ENCODE data around the gene MAP3K21.

Gene MAP3K21

GRCh38 chr1:233331676-233332519 is 4.4 kb downstream of the MAP3K21 start:
- peaks cover 10% of the 10 kb centered on the region for H3K4me1 Mint-ChIP-seq
- H3K36me3 Mint-ChIP-seq (ENCODE audit: insufficient read depth): peaks cover 2% of the 10 kb centered on the region
- DNase-seq (ENCODE audit: low spot score in 2 of 2) (no peak), ATAC-seq (replicated peaks; ENCODE audit: extremely low read depth, poor library complexity, severe bottlenecking) (no peak)
- no peak overlapping the region for H3K4me3 Mint-ChIP-seq
- H3K9me3 Mint-ChIP-seq: no peaks in the 10 kb centered on the region
- H3K27ac Mint-ChIP-seq (ENCODE audit: low read depth): no peak overlapping the region
- H3K27me3 Mint-ChIP-seq: peaks cover 6% of the 10 kb centered on the region

GRCh38 chr1:233333086-233333485 is 5.6 kb downstream of the MAP3K21 start:
- no peaks in the 10 kb centered on the region for H3K36me3 Mint-ChIP-seq (ENCODE audit: insufficient read depth)
- H3K9me3 Mint-ChIP-seq: no peaks in the 10 kb centered on the region
- peaks cover 17% of the 10 kb centered on the region for H3K27me3 Mint-ChIP-seq
- no peak overlapping the region for H3K4me3 Mint-ChIP-seq
- DNase-seq (ENCODE audit: low spot score in 2 of 2): no peak
- no peak for ATAC-seq (replicated peaks; ENCODE audit: extremely low read depth, poor library complexity, severe bottlenecking)
- peaks cover 6% of the 10 kb centered on the region for H3K4me1 Mint-ChIP-seq
- H3K27ac Mint-ChIP-seq (ENCODE audit: low read depth): no peak overlapping the region

- no peaks in the 10 kb centered on the region for H3K36me3 Mint-ChIP-seq (ENCODE audit: insufficient read depth)
- no peak overlapping the region for H3K27ac Mint-ChIP-seq (ENCODE audit: low read depth)
- H3K4me3 Mint-ChIP-seq: no peak overlapping the region
- no peaks in the 10 kb centered on the region for H3K9me3 Mint-ChIP-seq
- ATAC-seq (replicated peaks; ENCODE audit: extremely low read depth, poor library complexity, severe bottlenecking) (no peak), DNase-seq (ENCODE audit: low spot score in 2 of 2) (no peak)
- H3K27me3 Mint-ChIP-seq: peaks cover 28% of the 10 kb centered on the region
- H3K4me1 Mint-ChIP-seq: peaks cover 1% of the 10 kb centered on the region
Measured at GRCh38 chr1:233334092-233334491, 6.6 kb downstream of the MAP3K21 start.

- no peaks in the 10 kb centered on the region for H3K9me3 Mint-ChIP-seq
- ATAC-seq (replicated peaks; ENCODE audit: extremely low read depth, poor library complexity, severe bottlenecking) (no peak), DNase-seq (ENCODE audit: low spot score in 2 of 2) (no peak)
- peaks cover 52% of the 10 kb centered on the region for H3K27me3 Mint-ChIP-seq
- H3K27ac Mint-ChIP-seq (ENCODE audit: low read depth): no peak overlapping the region
- no peak overlapping the region for H3K4me3 Mint-ChIP-seq
- H3K4me1 Mint-ChIP-seq: no peaks in the 10 kb centered on the region
- H3K36me3 Mint-ChIP-seq (ENCODE audit: insufficient read depth): no peaks in the 10 kb centered on the region
Measured at GRCh38 chr1:233336554-233337456, 9.3 kb downstream of the MAP3K21 start.

GRCh38 chr1:233337505-233337904 is 10.0 kb downstream of the MAP3K21 start:
- Mint-ChIP-seq H3K4me1 (no peaks in the 10 kb centered on the region), H3K27ac (ENCODE audit: low read depth) (no peak overlapping the region), H3K9me3 (no peaks in the 10 kb centered on the region), H3K4me3 (no peak overlapping the region), H3K36me3 (ENCODE audit: insufficient read depth) (no peaks in the 10 kb centered on the region), H3K27me3 (peaks cover 59% of the 10 kb centered on the region)
- ATAC-seq (replicated peaks; ENCODE audit: extremely low read depth, poor library complexity, severe bottlenecking): no peak
- no peak for DNase-seq (ENCODE audit: low spot score in 2 of 2)

GRCh38 chr1:233338102-233338501 is 10.6 kb downstream of the MAP3K21 start:
- peaks cover 65% of the 10 kb centered on the region for H3K27me3 Mint-ChIP-seq
- no peak overlapping the region for H3K4me3 Mint-ChIP-seq
- no peaks in the 10 kb centered on the region for H3K4me1 Mint-ChIP-seq
- H3K36me3 Mint-ChIP-seq (ENCODE audit: insufficient read depth): no peaks in the 10 kb centered on the region
- no peak overlapping the region for H3K27ac Mint-ChIP-seq (ENCODE audit: low read depth)
- DNase-seq (ENCODE audit: low spot score in 2 of 2) (no peak), ATAC-seq (replicated peaks; ENCODE audit: extremely low read depth, poor library complexity, severe bottlenecking) (no peak)
- no peaks in the 10 kb centered on the region for H3K9me3 Mint-ChIP-seq

- no peaks in the 10 kb centered on the region for H3K36me3 Mint-ChIP-seq (ENCODE audit: insufficient read depth)
- ATAC-seq (replicated peaks; ENCODE audit: extremely low read depth, poor library complexity, severe bottlenecking): no peak
- H3K27me3 Mint-ChIP-seq: peaks cover 76% of the 10 kb centered on the region
- no peaks in the 10 kb centered on the region for H3K9me3 Mint-ChIP-seq
- H3K4me3 Mint-ChIP-seq: no peak overlapping the region
- H3K4me1 Mint-ChIP-seq: no peaks in the 10 kb centered on the region
- no peak overlapping the region for H3K27ac Mint-ChIP-seq (ENCODE audit: low read depth)
- no peak for DNase-seq (ENCODE audit: low spot score in 2 of 2)
Measured at GRCh38 chr1:233340031-233340555, 12.6 kb downstream of the MAP3K21 start.

GRCh38 chr1:233340966-233341516 is 13.5 kb downstream of the MAP3K21 start:
- Mint-ChIP-seq H3K9me3 (no peaks in the 10 kb centered on the region), H3K27ac (ENCODE audit: low read depth) (no peak overlapping the region), H3K4me3 (no peak overlapping the region), H3K4me1 (no peaks in the 10 kb centered on the region), H3K27me3 (peaks cover 76% of the 10 kb centered on the region), H3K36me3 (ENCODE audit: insufficient read depth) (no peaks in the 10 kb centered on the region)
- ATAC-seq (replicated peaks; ENCODE audit: extremely low read depth, poor library complexity, severe bottlenecking) (no peak), DNase-seq (ENCODE audit: low spot score in 2 of 2) (no peak)

- peaks cover 68% of the 10 kb centered on the region for H3K27me3 Mint-ChIP-seq
- H3K27ac Mint-ChIP-seq (ENCODE audit: low read depth): no peak overlapping the region
- no peaks in the 10 kb centered on the region for H3K36me3 Mint-ChIP-seq (ENCODE audit: insufficient read depth)
- no peaks in the 10 kb centered on the region for H3K4me1 Mint-ChIP-seq
- H3K9me3 Mint-ChIP-seq: no peaks in the 10 kb centered on the region
- no peak for DNase-seq (ENCODE audit: low spot score in 2 of 2)
- no peak overlapping the region for H3K4me3 Mint-ChIP-seq
- no peak for ATAC-seq (replicated peaks; ENCODE audit: extremely low read depth, poor library complexity, severe bottlenecking)
Measured at GRCh38 chr1:233342086-233342485, 14.6 kb downstream of the MAP3K21 start.

- H3K36me3 Mint-ChIP-seq (ENCODE audit: insufficient read depth): no peaks in the 10 kb centered on the region
- H3K27me3 Mint-ChIP-seq: peaks cover 57% of the 10 kb centered on the region
- H3K4me1 Mint-ChIP-seq: no peaks in the 10 kb centered on the region
- ATAC-seq (replicated peaks; ENCODE audit: extremely low read depth, poor library complexity, severe bottlenecking) (no peak), DNase-seq (ENCODE audit: low spot score in 2 of 2) (no peak)
- H3K9me3 Mint-ChIP-seq: no peaks in the 10 kb centered on the region
- no peak overlapping the region for H3K4me3 Mint-ChIP-seq
- H3K27ac Mint-ChIP-seq (ENCODE audit: low read depth): no peak overlapping the region
Measured at GRCh38 chr1:233343262-233343661, 15.7 kb downstream of the MAP3K21 start.

- H3K9me3 Mint-ChIP-seq: no peaks in the 10 kb centered on the region
- H3K4me1 Mint-ChIP-seq: no peaks in the 10 kb centered on the region
- peaks cover 28% of the 10 kb centered on the region for H3K27me3 Mint-ChIP-seq
- no peak overlapping the region for H3K4me3 Mint-ChIP-seq
- H3K27ac Mint-ChIP-seq (ENCODE audit: low read depth): no peak overlapping the region
- DNase-seq (ENCODE audit: low spot score in 2 of 2) (no peak), ATAC-seq (replicated peaks; ENCODE audit: extremely low read depth, poor library complexity, severe bottlenecking) (no peak)
- H3K36me3 Mint-ChIP-seq (ENCODE audit: insufficient read depth): no peaks in the 10 kb centered on the region
Measured at GRCh38 chr1:233347338-233347737, 19.8 kb downstream of the MAP3K21 start.

GRCh38 chr1:233349137-233349536 is 21.6 kb downstream of the MAP3K21 start:
- H3K4me1 Mint-ChIP-seq: no peaks in the 10 kb centered on the region
- no peaks in the 10 kb centered on the region for H3K36me3 Mint-ChIP-seq (ENCODE audit: insufficient read depth)
- no peak overlapping the region for H3K27ac Mint-ChIP-seq (ENCODE audit: low read depth)
- no peaks in the 10 kb centered on the region for H3K9me3 Mint-ChIP-seq
- DNase-seq (ENCODE audit: low spot score in 2 of 2) (no peak), ATAC-seq (replicated peaks; ENCODE audit: extremely low read depth, poor library complexity, severe bottlenecking) (no peak)
- H3K27me3 Mint-ChIP-seq: peaks cover 12% of the 10 kb centered on the region
- no peak overlapping the region for H3K4me3 Mint-ChIP-seq
